ENCODE measurements around the gene ZMPSTE24.
"Not testable (repeated sequence)": the region's sequence is repeated elsewhere in the genome, so short reads cannot be mapped to it uniquely, and the experiment has no call there.

ZMPSTE24 gene

GRCh38 chr1:40257688-40258444 lies at the start of gene ZMPSTE24:
TSS of gene ZMPSTE24 (plus strand) at chr1:40258236. CDS start at chr1:40258272, 36 bp downstream.
- DNase-seq = peak; percentile 95 to 97

GRCh38 chr1:40210511-40211204 lies 47.4 kb upstream of the ZMPSTE24 start:
- no peak for DNase-seq

- DNase-seq = no peak
Observed at GRCh38 chr1:40218333-40218732, 39.7 kb upstream of the ZMPSTE24 start.

GRCh38 chr1:40221471-40221905 lies 36.5 kb upstream of the ZMPSTE24 start:
- DNase-seq = not testable (repeated sequence)

- no peak for DNase-seq
Observed at GRCh38 chr1:40221977-40222772, 35.9 kb upstream of the ZMPSTE24 start.

GRCh38 chr1:40224040-40224439 lies 34.0 kb upstream of the ZMPSTE24 start:
- DNase-seq = no peak

GRCh38 chr1:40226192-40226591 lies 31.8 kb upstream of the ZMPSTE24 start:
- no peak for DNase-seq

- DNase-seq = no peak
Observed at GRCh38 chr1:40232444-40232843, 25.6 kb upstream of the ZMPSTE24 start.

GRCh38 chr1:40239626-40240025 lies 18.4 kb upstream of the ZMPSTE24 start:
- DNase-seq = no peak

- no peak for DNase-seq
Observed at GRCh38 chr1:40240390-40240789, 17.6 kb upstream of the ZMPSTE24 start.

GRCh38 chr1:40241362-40241761 lies 16.7 kb upstream of the ZMPSTE24 start:
- DNase-seq = no peak

GRCh38 chr1:40243351-40243750 lies 14.7 kb upstream of the ZMPSTE24 start:
- no peak for DNase-seq

GRCh38 chr1:40244138-40244744 lies 13.8 kb upstream of the ZMPSTE24 start:
- DNase-seq = no peak

- DNase-seq = no peak
Observed at GRCh38 chr1:40245686-40246085, 12.3 kb upstream of the ZMPSTE24 start.

- no peak for DNase-seq
Observed at GRCh38 chr1:40247655-40248054, 10.4 kb upstream of the ZMPSTE24 start, which contains the start of gene TMCO2. TSS of gene TMCO2 (plus strand) at chr1:40247937. CDS start at chr1:40247994, 57 bp downstream.

- DNase-seq = no peak
Observed at GRCh38 chr1:40248412-40248811, 9.6 kb upstream of the ZMPSTE24 start.

GRCh38 chr1:40251456-40251855 lies 6.6 kb upstream of the ZMPSTE24 start:
- no peak for DNase-seq

GRCh38 chr1:40252601-40253000 lies 5.4 kb upstream of the ZMPSTE24 start:
- no peak for DNase-seq

- DNase-seq = no peak
Observed at GRCh38 chr1:40255231-40255630, 2.8 kb upstream of the ZMPSTE24 start.

GRCh38 chr1:40256401-40257084 lies 1.5 kb upstream of the ZMPSTE24 start:
- no peak for DNase-seq

GRCh38 chr1:40257313-40257687 lies 736 bp upstream of the ZMPSTE24 start:
- DNase-seq = no peak

- no peak for DNase-seq
Observed at GRCh38 chr1:40258445-40258769, 371 bp downstream of the ZMPSTE24 start.

Measured in NCI-H524 (cell line).